WERI-Rb-1 (cell line): ENCODE data around the gene COL5A2.

Experiments
- DNase-seq: peaks from one replicate; pipeline ENCODE4 v3.0.0-alpha.2; 2020
- H3K27ac ChIP-seq: fragments of 250-450 bp; sonication (Bioruptor Pico); 2 replicates; pipeline ENCODE4 v1.5.1; 2020; ENCODE audit warnings: mild to moderate bottlenecking, moderate library complexity
- H3K27me3 ChIP-seq: fragments of 250-450 bp; sonication (Bioruptor Pico); 2 replicates; pipeline ENCODE4 v1.5.1; 2021; ENCODE audit warnings: mild to moderate bottlenecking, low read depth, moderate library complexity; ENCODE audit not compliant: insufficient read depth, severe bottlenecking
- H3K36me3 ChIP-seq: fragments of 250-450 bp; sonication (Bioruptor Pico); 2 replicates; pipeline ENCODE4 v1.5.1; 2020; ENCODE audit warnings: mild to moderate bottlenecking, moderate library complexity
- H3K4me3 ChIP-seq: 2 replicates; pipeline ENCODE4 v1.5.1; 2011; ENCODE audit warnings: low read depth, mild to moderate bottlenecking, control low read depth, low read length
- H3K9me3 ChIP-seq: fragments of 250-450 bp; sonication (Bioruptor Pico); 2 replicates; pipeline ENCODE4 v1.5.1; 2021; ENCODE audit warnings: mild to moderate bottlenecking, moderate library complexity; ENCODE audit not compliant: severe bottlenecking
- CTCF ChIP-seq: IDR thresholded peaks from 2 replicates; pipeline ENCODE4 v1.5.1; 2011; ENCODE audit warnings: low read depth, mild to moderate bottlenecking, control low read depth, inconsistent platforms, low read length

COL5A2 gene

GRCh38 chr2:189115126-189115525, 64.4 kb downstream of the COL5A2 start:
- no peak for TF ChIP-seq CTCF
- H3K4me3 ChIP-seq = no peak overlapping the region
- no peak overlapping the region for H3K27ac ChIP-seq
- no peaks in the 10 kb centered on the region for H3K36me3 ChIP-seq
- no peaks in the 10 kb centered on the region for H3K27me3 ChIP-seq
- no peak for DNase-seq
- no peaks in the 10 kb centered on the region for H3K9me3 ChIP-seq

- H3K4me3 ChIP-seq = no peak overlapping the region
- no peak overlapping the region for H3K27ac ChIP-seq
- no peak for DNase-seq
Observed at GRCh38 chr2:189113963-189114362, 65.6 kb downstream of the COL5A2 start.

DNA sequence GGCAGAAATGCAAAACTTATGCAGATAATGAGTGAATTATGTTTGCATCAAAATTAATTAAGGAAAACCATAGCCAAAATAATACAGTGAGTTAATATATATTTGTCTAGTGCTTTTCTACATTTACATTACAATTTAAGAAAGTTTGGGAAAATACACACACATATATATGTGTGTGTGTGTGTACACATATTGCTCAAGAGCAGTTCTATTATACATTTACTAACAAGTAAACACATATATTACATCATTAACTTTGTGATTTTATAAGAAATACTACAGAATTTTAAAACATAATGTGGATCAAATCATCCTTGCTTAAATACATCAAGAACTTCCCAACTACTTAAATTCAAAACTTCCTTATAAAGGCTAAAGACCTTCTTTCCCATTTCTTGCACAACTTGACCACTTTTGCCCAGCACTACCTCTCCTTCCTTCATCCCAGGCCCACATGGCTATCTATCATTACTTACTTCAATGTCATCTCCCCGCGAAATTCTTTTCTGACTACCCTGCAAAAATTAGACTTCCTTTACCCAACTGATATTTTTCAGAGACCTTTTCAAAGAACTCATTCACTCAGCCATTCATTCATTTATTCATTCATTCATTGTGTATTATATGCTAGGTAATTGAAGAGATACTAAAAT, 68.4 kb downstream of the COL5A2 start:
- Histone ChIP-seq H3K27ac (no peak overlapping the region), H3K4me3 (no peak overlapping the region), H3K36me3 (no peaks in the 10 kb centered on the region), H3K9me3 (no peaks in the 10 kb centered on the region), H3K27me3 (no peaks in the 10 kb centered on the region)
- no peak for TF ChIP-seq CTCF
- no peak for DNase-seq

More at GRCh38 chr2:189113963-189114362, 65.6 kb downstream of the COL5A2 start:
- no peak for TF ChIP-seq CTCF
- H3K9me3 ChIP-seq = no peaks in the 10 kb centered on the region
- no peaks in the 10 kb centered on the region for H3K36me3 ChIP-seq
- no peaks in the 10 kb centered on the region for H3K27me3 ChIP-seq

DNA sequence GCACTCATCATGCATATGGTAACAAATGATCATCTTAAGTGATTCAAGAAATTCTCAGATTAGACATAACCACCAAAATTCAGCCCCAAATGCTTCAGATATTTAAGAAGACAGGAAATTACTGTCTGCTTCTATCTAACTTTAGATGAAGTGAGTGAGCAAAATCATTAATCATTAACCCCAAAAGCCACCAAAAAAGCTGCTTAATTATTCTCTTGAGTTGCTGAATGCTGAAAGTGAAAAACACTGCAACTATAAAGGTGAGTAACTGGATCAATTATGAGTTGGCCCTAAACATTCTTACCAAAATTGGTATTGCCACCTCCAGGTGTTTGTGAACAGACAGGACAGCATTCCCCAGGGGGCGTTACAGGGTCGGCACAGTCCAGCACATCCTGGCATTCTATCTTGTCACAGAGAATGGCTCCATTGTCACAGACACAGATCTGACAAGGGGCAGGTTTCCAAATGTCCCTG, 69.6 kb downstream of the COL5A2 start:
- no peak for DNase-seq
- no peaks in the 10 kb centered on the region for H3K36me3 ChIP-seq
- no peak for TF ChIP-seq CTCF
- no peaks in the 10 kb centered on the region for H3K27me3 ChIP-seq
- no peaks in the 10 kb centered on the region for H3K9me3 ChIP-seq
- H3K4me3 ChIP-seq = no peak overlapping the region
- no peak overlapping the region for H3K27ac ChIP-seq

DNA sequence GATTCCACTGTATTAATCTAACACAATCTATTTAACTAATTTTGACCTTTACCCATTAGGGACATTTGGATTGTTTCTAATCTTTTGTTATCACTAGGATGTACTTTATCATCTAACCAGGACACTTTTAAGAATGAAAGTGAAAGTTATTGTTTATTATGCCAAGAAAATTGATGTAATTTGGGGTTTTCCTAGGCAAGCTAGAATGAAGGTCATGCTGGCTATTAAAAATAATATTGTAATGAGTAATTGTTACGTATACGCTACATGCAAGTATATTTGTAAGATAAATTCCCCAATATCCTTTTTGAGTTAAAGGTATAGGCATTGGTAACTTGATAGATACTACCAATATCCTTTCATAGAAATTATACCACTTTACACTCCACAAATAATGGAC, 74.6 kb downstream of the COL5A2 start:
- no peak overlapping the region for H3K4me3 ChIP-seq
- no peak for TF ChIP-seq CTCF
- no peaks in the 10 kb centered on the region for H3K36me3 ChIP-seq

GRCh38 chr2:189102735-189103134, 76.8 kb downstream of the COL5A2 start:
- Histone ChIP-seq H3K4me3 (no peak overlapping the region), H3K9me3 (no peaks in the 10 kb centered on the region), H3K27me3 (no peaks in the 10 kb centered on the region), H3K36me3 (no peaks in the 10 kb centered on the region), H3K27ac (no peak overlapping the region)
- DNase-seq = no peak
- no peak for TF ChIP-seq CTCF

More for the DNA sequence above, 74.6 kb downstream of the COL5A2 start:
- H3K9me3 ChIP-seq = no peaks in the 10 kb centered on the region
- no peak for DNase-seq
- H3K27ac ChIP-seq = no peak overlapping the region
- no peaks in the 10 kb centered on the region for H3K27me3 ChIP-seq
